Esophagus muscularis mucosa (tissue), 3 donors: ENCODE data around the gene GLRA3.

Experiments
- EP300 ChIP-seq: sonication (generic); formaldehyde crosslinking; IDR thresholded peaks from one replicate; pipeline ENCODE4 v1.6.1; 2017; ENCODE audit warnings: antibody characterized with exemption
- POLR2A ChIP-seq: fragments of 450-650 bp; IDR thresholded peaks from one replicate; pipeline ENCODE4 v1.6.1; 2017; ENCODE audit warnings: antibody characterized with exemption, moderate library complexity, mild to moderate bottlenecking, low read depth
- POLR2AphosphoS5 ChIP-seq, 2 donors: sonication (generic); formaldehyde crosslinking; IDR thresholded peaks; one replicate each; pipeline ENCODE4 v1.6.1; 2017; ENCODE audit warnings: antibody characterized with exemption in 2 of 2

GRCh38 chr4:174657472-174657871 lies 171.6 kb downstream of the GLRA3 start:
- TF ChIP-seq EP300 = no peak
- no peak for TF ChIP-seq POLR2AphosphoS5 (IDR thresholded peaks at IDR 0.05)
- TF ChIP-seq POLR2A = no peak
